Astrocyte (in vitro differentiated cells and primary cell): ENCODE data around the gene KRT86. TPM values are rescaled to one million over a fixed set of nuclear protein-coding genes. Genes with fewer than 3 reads are reported as not detected.

Source experiments
- DNase-seq: peaks from one replicate; pipeline ENCODE4 v3.0.0-alpha.2; 2010; ENCODE audit warnings: low read depth
- FAIRE-seq: peaks from 2 replicates; lab custom pipeline; 2011; peaks lifted over from hg19 to GRCh38; lab: Jason Lieb, UNC
- H2AFZ ChIP-seq: 2 replicates; pipeline ENCODE4 v1.6.0; 2012; ENCODE audit warnings: low read depth, low read length, inconsistent platforms
- H3K27ac ChIP-seq: 2 replicates; pipeline ENCODE4 v1.5.1; 2011; ENCODE audit warnings: low read depth, low read length, inconsistent platforms
- H3K27me3 ChIP-seq: 2 replicates; pipeline ENCODE4 v1.6.0; 2011; ENCODE audit warnings: low read length, inconsistent platforms; ENCODE audit not compliant: insufficient read depth
- H3K36me3 ChIP-seq: 2 replicates; pipeline ENCODE4 v1.5.1; 2011; ENCODE audit warnings: low read length, inconsistent platforms; ENCODE audit not compliant: insufficient read depth
- H3K4me1 ChIP-seq: 2 replicates; pipeline ENCODE4 v1.5.1; 2011; ENCODE audit warnings: low read length, inconsistent platforms; ENCODE audit not compliant: insufficient read depth
- H3K4me2 ChIP-seq: 2 replicates; pipeline ENCODE4 v1.6.0; 2012; ENCODE audit warnings: low read length, inconsistent platforms
- H3K4me3 ChIP-seq: 2 replicates; pipeline ENCODE4 v1.5.1; 2011; ENCODE audit warnings: low read depth, mild to moderate bottlenecking, low read length, inconsistent platforms; ENCODE audit not compliant: insufficient read depth
- H3K79me2 ChIP-seq: 2 replicates; pipeline ENCODE4 v1.6.0; 2012; ENCODE audit warnings: mild to moderate bottlenecking, low read length, inconsistent platforms; ENCODE audit not compliant: insufficient read depth
- H3K9ac ChIP-seq: 2 replicates; pipeline ENCODE4 v1.6.0; 2012; ENCODE audit warnings: mild to moderate bottlenecking, low read length, inconsistent platforms
- H3K9me3 ChIP-seq: 2 replicates; pipeline ENCODE4 v1.5.1; 2012; ENCODE audit warnings: low read depth, mild to moderate bottlenecking, low read length, inconsistent platforms; ENCODE audit not compliant: insufficient read depth
- H4K20me1 ChIP-seq: 2 replicates; pipeline ENCODE4 v1.6.0; 2012; ENCODE audit warnings: low read length, inconsistent platforms; ENCODE audit not compliant: insufficient read depth
- H3K27ac Mint-ChIP-seq: one replicate; pipeline ENCODE4 v1.8.0; 2021; ENCODE audit warnings: mild to moderate bottlenecking, mixed read lengths; ENCODE audit not compliant: unreplicated experiment
- H3K27me3 Mint-ChIP-seq: one replicate; pipeline ENCODE4 v1.8.0; 2021; ENCODE audit warnings: low read depth, mixed read lengths; ENCODE audit not compliant: unreplicated experiment
- H3K36me3 Mint-ChIP-seq: one replicate; pipeline ENCODE4 v1.8.0; 2021; ENCODE audit warnings: low read depth, mixed read lengths; ENCODE audit not compliant: unreplicated experiment
- H3K4me1 Mint-ChIP-seq: one replicate; pipeline ENCODE4 v1.8.0; 2021; ENCODE audit warnings: low read depth, mixed read lengths; ENCODE audit not compliant: unreplicated experiment
- H3K4me3 Mint-ChIP-seq: one replicate; pipeline ENCODE4 v1.8.0; 2021; ENCODE audit warnings: mild to moderate bottlenecking, moderate library complexity, mixed read lengths; ENCODE audit not compliant: unreplicated experiment
- H3K9me3 Mint-ChIP-seq: one replicate; pipeline ENCODE4 v1.8.0; 2021; ENCODE audit warnings: mild to moderate bottlenecking, mixed read lengths; ENCODE audit not compliant: unreplicated experiment
- CTCF ChIP-seq: IDR thresholded peaks from 2 replicates; pipeline ENCODE4 v1.5.1; 2011; ENCODE audit warnings: low read depth, mild to moderate bottlenecking, inconsistent platforms, low read length, moderate library complexity; ENCODE audit not compliant: insufficient read depth
- EZH2 ChIP-seq: IDR thresholded peaks from 2 replicates; pipeline ENCODE4 v1.6.1; 2012; ENCODE audit warnings: mild to moderate bottlenecking, low read length, inconsistent platforms; ENCODE audit not compliant: insufficient read depth
- total RNA-seq: library from RNA; stranded (reverse); gene quantifications from 2 replicates; pipeline ENCODE4 v1.2.1, GENCODE V29; 2021

The KRT86 gene
- total RNA-seq, 1 donor from 2014 or later, result 0.43 TPM

DNA sequence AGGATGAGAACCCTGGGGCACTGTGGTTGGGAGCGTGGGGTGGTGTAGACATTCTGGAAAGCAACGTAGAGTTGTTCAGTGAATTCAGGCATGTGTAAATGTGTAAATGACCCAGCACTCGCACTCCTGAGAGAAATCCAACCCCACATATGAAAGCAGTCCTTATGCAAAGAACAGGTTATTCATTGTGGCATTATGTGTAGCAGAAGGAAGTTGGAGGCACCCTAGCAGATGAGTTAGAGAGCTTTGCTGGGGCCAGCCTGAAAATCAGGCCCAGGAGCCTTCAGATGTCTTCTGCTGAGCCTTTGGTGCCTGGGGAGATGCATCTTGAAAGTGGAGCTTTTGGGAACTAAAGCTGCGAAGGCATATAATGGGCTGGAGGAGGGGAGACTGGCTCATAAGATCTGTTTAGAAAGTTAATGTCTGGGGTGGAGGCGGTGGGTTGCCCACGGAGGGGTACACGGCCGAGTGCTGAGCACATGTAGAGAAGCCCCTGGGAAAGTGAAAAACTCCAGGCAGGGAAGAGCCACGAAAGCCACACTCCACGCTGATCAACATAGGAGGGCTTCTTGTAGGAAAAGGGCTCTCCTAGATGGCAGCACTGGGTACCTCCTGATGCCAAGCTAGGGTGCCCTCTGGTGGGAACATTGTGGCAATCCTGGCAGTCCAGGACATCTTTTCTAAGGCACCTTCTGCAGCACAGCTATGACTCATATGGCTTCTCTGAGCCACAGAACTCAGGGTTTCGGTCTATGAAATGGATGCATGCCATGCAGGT is 52.8 kb downstream of the KRT86 start:
- Histone ChIP-seq H3K4me3 (no peak overlapping the region), H4K20me1 (no peaks in the 10 kb centered on the region), H3K27ac (no peak overlapping the region), H3K4me2 (no peak overlapping the region), H2AFZ (no peak overlapping the region), H3K79me2 (no peaks in the 10 kb centered on the region), H3K4me1 (no peaks in the 10 kb centered on the region), H3K9ac (no peak overlapping the region), H3K36me3 (no peaks in the 10 kb centered on the region), H3K9me3 (no peaks in the 10 kb centered on the region), H3K27me3 (peaks cover 21% of the 10 kb centered on the region)
- peak; percentile 96 for TF ChIP-seq CTCF
- no peak for TF ChIP-seq EZH2
- H3K9me3 Mint-ChIP-seq, result peaks cover 1% of the 10 kb centered on the region
- peak; percentile 92 for FAIRE-seq
- no peaks in the 10 kb centered on the region for H3K4me1 Mint-ChIP-seq
- DNase-seq, result peak; percentile 80
- H3K27ac Mint-ChIP-seq, result no peak overlapping the region
- no peak overlapping the region for H3K4me3 Mint-ChIP-seq
- peaks cover 57% of the 10 kb centered on the region for H3K27me3 Mint-ChIP-seq
- no peaks in the 10 kb centered on the region for H3K36me3 Mint-ChIP-seq

- H3K4me3 Mint-ChIP-seq, result no peak overlapping the region
- Histone ChIP-seq H3K36me3 (no peaks in the 10 kb centered on the region), H3K79me2 (no peaks in the 10 kb centered on the region), H2AFZ (no peak overlapping the region), H3K27ac (no peak overlapping the region), H3K4me2 (no peak overlapping the region), H3K4me1 (no peaks in the 10 kb centered on the region), H3K9ac (no peak overlapping the region), H4K20me1 (no peaks in the 10 kb centered on the region), H3K27me3 (peaks cover 21% of the 10 kb centered on the region), H3K4me3 (no peak overlapping the region), H3K9me3 (no peaks in the 10 kb centered on the region)
- H3K36me3 Mint-ChIP-seq, result no peaks in the 10 kb centered on the region
- no peak for TF ChIP-seq CTCF
- TF ChIP-seq EZH2, result no peak
- peaks cover 53% of the 10 kb centered on the region for H3K27me3 Mint-ChIP-seq
- FAIRE-seq, result no peak
- no peak for DNase-seq
- H3K4me1 Mint-ChIP-seq, result no peaks in the 10 kb centered on the region
- no peak overlapping the region for H3K27ac Mint-ChIP-seq
- H3K9me3 Mint-ChIP-seq, result peaks cover 1% of the 10 kb centered on the region
Measured at GRCh38 chr12:52327830-52328500, 53.5 kb downstream of the KRT86 start.

DNA sequence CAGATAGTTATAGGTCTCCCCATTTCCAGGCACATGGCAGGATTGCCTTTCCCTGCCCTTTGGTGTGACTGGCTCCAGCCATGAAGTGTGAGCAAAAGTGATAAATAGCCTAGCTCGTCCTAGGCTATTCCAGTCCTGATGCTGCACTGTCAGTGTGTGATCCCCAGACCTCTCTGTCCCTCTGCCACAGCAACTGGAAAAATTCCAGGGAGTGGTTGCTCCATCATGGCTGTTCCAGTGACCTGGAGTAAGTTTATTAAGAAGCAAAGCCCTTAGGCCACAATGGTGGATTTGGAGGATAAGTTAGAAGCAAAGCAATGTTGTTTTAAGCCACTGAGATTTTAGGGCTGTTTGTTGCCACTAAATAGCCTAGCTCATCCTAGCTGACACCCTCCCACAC is 56.6 kb downstream of the KRT86 start:
- peaks cover 4% of the 10 kb centered on the region for H3K9me3 ChIP-seq
- no peaks in the 10 kb centered on the region for H3K36me3 ChIP-seq
- H3K79me2 ChIP-seq, result no peaks in the 10 kb centered on the region
- H3K27ac ChIP-seq, result no peak overlapping the region
- H3K9me3 Mint-ChIP-seq, result peaks cover 3% of the 10 kb centered on the region
- no peak overlapping the region for H3K27ac Mint-ChIP-seq
- no peak for FAIRE-seq
- no peak overlapping the region for H3K4me2 ChIP-seq
- H4K20me1 ChIP-seq, result no peaks in the 10 kb centered on the region
- no peak overlapping the region for H2AFZ ChIP-seq
- no peak overlapping the region for H3K4me3 ChIP-seq
- H3K36me3 Mint-ChIP-seq, result no peaks in the 10 kb centered on the region
- no peaks in the 10 kb centered on the region for H3K4me1 Mint-ChIP-seq
- TF ChIP-seq EZH2 (no peak), CTCF (no peak)
- H3K27me3 Mint-ChIP-seq, result peaks cover 36% of the 10 kb centered on the region
- DNase-seq, result no peak
- H3K9ac ChIP-seq, result no peak overlapping the region
- no peak overlapping the region for H3K4me3 Mint-ChIP-seq
- no peaks in the 10 kb centered on the region for H3K4me1 ChIP-seq
- peaks cover 16% of the 10 kb centered on the region for H3K27me3 ChIP-seq
